Effector CD8-positive, alpha-beta T cell (primary cell): ENCODE measurements around the gene SLC7A14.

Experiments used
- DNase-seq: peaks from one replicate; lab custom pipeline; 2025; lab: John Stamatoyannopoulos, UW

Gene SLC7A14

GRCh38 chr3:170426240-170426797, 159.6 kb downstream of the SLC7A14 start:
- no peak for DNase-seq

- DNase-seq = no peak
These were observed 160.2 kb downstream of the SLC7A14 start for GRCh38 chr3:170425491-170426239.

GRCh38 chr3:170424879-170425278, 161.0 kb downstream of the SLC7A14 start:
- no peak for DNase-seq

GRCh38 chr3:170423001-170423615, 162.8 kb downstream of the SLC7A14 start:
- no peak for DNase-seq

- DNase-seq = no peak
These were observed 164.1 kb downstream of the SLC7A14 start for GRCh38 chr3:170421758-170422157.

- no peak for DNase-seq
These were observed 164.7 kb downstream of the SLC7A14 start for GRCh38 chr3:170421111-170421641.

- no peak for DNase-seq
These were observed 165.5 kb downstream of the SLC7A14 start for GRCh38 chr3:170420307-170420821.

GRCh38 chr3:170419557-170420087, 166.3 kb downstream of the SLC7A14 start:
- DNase-seq = no peak

GRCh38 chr3:170418422-170419398, 167.2 kb downstream of the SLC7A14 start, which contains the start of gene CLDN11:
Gene CLDN11 (plus strand): TSS chr3:170418868. CDS start chr3:170419067, 199 bp downstream.
- DNase-seq = no peak

GRCh38 chr3:170417090-170417489, 168.8 kb downstream of the SLC7A14 start:
- DNase-seq = no peak

GRCh38 chr3:170414202-170414663, 171.6 kb downstream of the SLC7A14 start:
- no peak for DNase-seq

GRCh38 chr3:170413291-170413690, 172.6 kb downstream of the SLC7A14 start:
- no peak for DNase-seq

GRCh38 chr3:170410428-170411029, 175.3 kb downstream of the SLC7A14 start:
- no peak for DNase-seq
